Neuron (in vitro differentiated cells): ENCODE data around the gene LCN15.

Source experiments
- H2AFZ ChIP-seq: one replicate; pipeline ENCODE4 v1.6.1; 2013; ENCODE audit warnings: low read depth, mild to moderate bottlenecking, inconsistent platforms, low read length, moderate library complexity
- H3K27me3 ChIP-seq: one replicate; pipeline ENCODE4 v1.6.1; 2013; ENCODE audit warnings: low read length; ENCODE audit not compliant: insufficient read depth
- H3K36me3 ChIP-seq: one replicate; pipeline ENCODE4 v1.6.1; 2013; ENCODE audit warnings: low read length; ENCODE audit not compliant: insufficient read depth
- H3K4me1 ChIP-seq: one replicate; pipeline ENCODE4 v1.6.1; 2013; ENCODE audit warnings: low read length; ENCODE audit not compliant: insufficient read depth
- H3K4me3 ChIP-seq: 2 replicates; pipeline ENCODE4 v1.5.1; 2013; ENCODE audit warnings: mild to moderate bottlenecking, low read length, moderate library complexity
- H3K9me3 ChIP-seq: one replicate; pipeline ENCODE4 v1.6.1; 2013; ENCODE audit warnings: low read length

Gene LCN15

GRCh38 chr9:136721339-136722092, 42.8 kb downstream of the LCN15 start:
- Histone ChIP-seq H3K4me1 (peaks cover 42% of the 10 kb centered on the region), H3K36me3 (peaks cover 48% of the 10 kb centered on the region), H3K27me3 (no peaks in the 10 kb centered on the region), H3K4me3 (no peak overlapping the region), H3K9me3 (no peaks in the 10 kb centered on the region), H2AFZ (no peak overlapping the region)

DNA sequence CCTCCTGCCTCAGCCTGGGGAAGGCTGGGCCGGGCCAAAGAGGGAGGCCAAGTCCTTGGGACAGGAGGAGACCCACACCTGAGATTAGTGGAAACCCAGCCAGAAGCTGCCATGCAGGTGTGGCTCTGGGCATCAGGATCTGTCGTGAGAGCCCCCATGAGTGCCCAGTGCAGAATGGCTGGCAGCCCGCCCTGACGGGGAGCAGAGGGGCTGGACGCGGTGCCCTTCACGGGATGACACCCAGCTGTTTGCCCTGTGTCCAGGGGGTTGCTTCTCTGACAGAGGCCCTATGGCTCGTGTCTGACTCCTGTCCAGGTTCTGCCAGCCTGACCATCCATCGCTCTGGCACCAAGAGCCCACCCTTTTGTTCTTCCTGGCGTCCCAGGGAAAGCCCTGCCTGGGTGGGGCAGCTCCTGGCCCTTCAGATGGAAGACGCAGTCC, 43.4 kb downstream of the LCN15 start:
- peaks cover 44% of the 10 kb centered on the region for H3K36me3 ChIP-seq
- H3K4me3 ChIP-seq = no peak overlapping the region
- H3K4me1 ChIP-seq = peaks cover 36% of the 10 kb centered on the region
- H3K9me3 ChIP-seq = no peaks in the 10 kb centered on the region
- H3K27me3 ChIP-seq = no peaks in the 10 kb centered on the region
- H2AFZ ChIP-seq = no peak overlapping the region

DNA sequence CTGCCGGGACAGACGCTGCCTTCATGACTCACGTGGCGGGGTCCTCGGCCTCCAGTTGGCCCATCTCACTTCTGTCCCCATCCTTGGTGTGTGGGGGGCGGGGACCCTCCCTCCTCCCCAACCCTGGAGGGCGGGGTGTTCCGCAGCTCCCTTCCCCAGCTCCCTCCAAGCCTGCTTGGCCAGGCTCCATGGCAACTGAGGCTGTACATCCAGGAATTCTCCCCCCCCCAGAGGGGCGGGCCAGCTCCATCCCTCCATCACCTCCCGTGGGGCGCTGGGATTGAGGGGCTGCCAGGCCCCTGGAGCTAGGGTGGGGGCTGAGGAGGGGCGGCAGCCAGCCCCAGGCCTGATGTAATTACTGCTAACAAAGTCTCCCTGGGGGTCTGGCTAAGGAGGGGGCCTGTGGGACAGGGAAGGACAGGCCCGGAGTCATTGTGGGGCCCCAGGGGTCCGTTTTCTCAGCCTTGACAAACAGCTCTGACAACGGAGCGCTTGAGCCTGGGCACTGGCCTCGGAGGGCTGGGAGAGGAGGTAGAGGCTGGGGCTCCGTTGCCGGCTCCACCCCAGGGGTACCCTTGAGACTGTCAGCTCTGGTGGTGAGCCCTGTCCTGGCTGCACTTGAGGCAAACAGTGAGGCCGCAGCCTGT, 43.9 kb downstream of the LCN15 start:
- Histone ChIP-seq H3K36me3 (peaks cover 42% of the 10 kb centered on the region), H2AFZ (no peak overlapping the region), H3K4me1 (peaks cover 31% of the 10 kb centered on the region), H3K9me3 (no peaks in the 10 kb centered on the region), H3K4me3 (peak overlapping the region; percentile 26), H3K27me3 (no peaks in the 10 kb centered on the region)

DNA sequence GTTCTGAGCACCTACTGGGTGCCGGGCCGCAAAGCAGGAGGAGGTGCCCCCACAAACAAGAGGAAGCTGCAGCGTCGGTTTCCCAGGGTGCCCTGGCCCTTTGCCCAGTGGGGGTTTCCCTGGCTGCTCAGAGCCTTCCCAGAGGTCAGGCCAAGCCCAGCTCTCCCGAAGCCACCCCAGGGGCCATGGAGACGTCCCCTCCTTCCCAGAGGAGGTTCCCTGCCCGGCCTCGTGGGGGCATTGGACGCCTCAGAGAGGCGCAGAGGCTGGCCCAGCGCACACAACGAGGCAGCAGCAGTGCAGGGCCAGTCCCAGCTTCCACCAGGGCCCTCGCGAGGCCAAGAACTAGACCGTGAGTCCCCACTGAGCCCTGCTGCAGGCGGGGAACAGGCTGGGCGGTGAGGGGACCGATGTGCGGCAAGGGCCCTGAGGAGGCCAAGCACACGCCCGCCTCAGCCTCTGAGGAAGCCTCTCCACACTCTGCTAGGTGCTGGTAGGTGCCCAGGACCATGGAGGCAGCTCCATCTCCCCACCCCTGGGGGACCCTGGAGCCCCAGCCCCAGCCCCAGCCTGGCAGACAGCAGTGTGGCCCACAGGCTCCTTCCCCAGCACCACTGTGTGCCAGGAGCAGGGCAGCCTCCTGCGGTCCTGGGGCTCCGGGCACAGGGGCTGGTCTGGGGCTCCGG, 45.0 kb downstream of the LCN15 start:
- H3K4me3 ChIP-seq = no peak overlapping the region
- no peaks in the 10 kb centered on the region for H3K27me3 ChIP-seq
- H3K4me1 ChIP-seq = peaks cover 32% of the 10 kb centered on the region
- H2AFZ ChIP-seq = no peak overlapping the region
- peaks cover 35% of the 10 kb centered on the region for H3K36me3 ChIP-seq
- H3K9me3 ChIP-seq = no peaks in the 10 kb centered on the region

DNA sequence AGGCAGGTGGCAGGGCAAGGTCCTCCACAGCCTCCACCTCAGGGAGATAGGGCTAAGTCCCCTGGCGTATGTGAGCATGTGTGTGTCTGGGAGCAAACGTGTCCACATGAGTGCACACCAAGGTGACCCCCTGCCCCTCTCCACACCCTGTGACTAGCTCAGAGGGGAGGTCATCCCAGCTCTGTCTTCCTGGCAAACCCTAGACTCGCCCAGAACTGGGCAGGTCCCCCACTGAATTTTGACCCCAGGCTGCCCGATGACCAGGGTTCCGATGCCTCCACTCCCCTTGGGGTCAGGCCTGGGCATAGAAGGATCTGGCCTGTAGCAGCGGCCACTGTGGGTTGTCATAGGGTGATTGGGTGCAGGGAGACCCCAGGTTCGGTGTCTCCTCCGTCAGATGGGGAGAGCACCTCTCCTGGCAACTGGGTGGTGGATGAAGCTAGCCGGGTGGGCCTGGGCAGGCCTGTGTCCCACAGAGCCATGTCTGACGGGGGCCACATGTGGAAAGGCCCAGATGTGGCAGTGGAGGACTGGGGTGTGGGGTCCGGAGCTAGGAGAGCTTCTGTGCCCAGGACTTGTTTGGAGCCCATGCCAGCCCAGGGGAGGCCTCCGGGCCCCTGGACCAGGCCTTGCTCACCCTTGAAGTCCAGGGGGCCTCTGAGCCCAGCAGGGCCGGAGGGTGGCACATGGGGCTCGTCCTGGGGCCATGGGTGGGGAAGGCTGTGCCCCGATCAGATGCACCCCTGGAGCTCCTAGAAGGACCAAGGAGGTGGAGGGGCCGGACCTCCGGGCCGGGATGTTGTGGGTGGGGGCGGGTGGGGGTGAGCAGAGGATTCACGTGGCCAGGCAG, 45.7 kb downstream of the LCN15 start:
- Histone ChIP-seq H3K36me3 (peaks cover 27% of the 10 kb centered on the region), H3K4me3 (no peak overlapping the region), H2AFZ (no peak overlapping the region), H3K27me3 (no peaks in the 10 kb centered on the region), H3K4me1 (peaks cover 40% of the 10 kb centered on the region), H3K9me3 (no peaks in the 10 kb centered on the region)

DNA sequence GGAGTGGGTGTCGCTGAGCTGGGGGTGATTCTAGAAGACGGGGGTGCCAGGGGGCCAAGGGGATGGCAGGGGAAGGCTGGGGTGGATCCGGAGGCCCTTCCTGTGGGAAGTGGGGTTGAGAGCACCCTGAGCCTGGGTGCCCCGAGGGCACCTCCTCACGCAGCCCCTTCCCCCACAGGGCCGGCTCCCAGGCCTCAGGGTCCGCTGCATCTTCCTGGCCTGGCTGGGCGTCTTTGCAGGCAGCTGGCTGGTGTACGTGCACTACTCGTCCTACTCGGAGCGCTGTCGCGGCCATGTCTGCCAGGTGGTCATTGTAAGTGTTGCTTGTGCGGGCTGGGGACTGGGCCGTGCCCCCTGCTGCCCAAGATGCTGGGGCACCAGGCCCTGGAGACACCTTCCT, 46.9 kb downstream of the LCN15 start:
- H3K27me3 ChIP-seq = no peaks in the 10 kb centered on the region
- no peak overlapping the region for H3K4me3 ChIP-seq
- H3K36me3 ChIP-seq = peaks cover 15% of the 10 kb centered on the region
- peaks cover 46% of the 10 kb centered on the region for H3K4me1 ChIP-seq
- no peak overlapping the region for H2AFZ ChIP-seq
- H3K9me3 ChIP-seq = no peaks in the 10 kb centered on the region

DNA sequence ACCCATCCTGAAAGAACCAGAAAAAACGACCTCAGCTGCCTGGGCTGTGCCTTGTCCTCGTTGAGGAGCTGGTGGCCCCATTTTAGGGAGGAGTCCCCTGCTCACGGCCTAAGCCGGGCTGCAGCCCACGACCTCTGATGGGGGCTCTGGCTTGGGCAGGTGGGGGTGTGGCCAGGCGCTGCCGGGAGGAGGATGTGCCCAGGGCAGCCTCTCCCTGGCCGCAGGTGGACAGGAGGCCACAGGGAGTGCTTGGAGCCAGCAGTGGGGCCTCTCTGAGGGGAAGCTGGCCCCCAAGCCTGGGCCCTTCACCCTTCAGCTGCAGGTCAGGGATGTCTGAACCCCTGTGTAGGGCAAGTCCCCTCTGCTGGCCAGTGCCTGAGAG, 49.4 kb downstream of the LCN15 start:
- peaks cover 2% of the 10 kb centered on the region for H3K27me3 ChIP-seq
- H3K36me3 ChIP-seq = peaks cover 6% of the 10 kb centered on the region
- peaks cover 29% of the 10 kb centered on the region for H3K4me1 ChIP-seq
- H3K4me3 ChIP-seq = no peak overlapping the region
- no peak overlapping the region for H2AFZ ChIP-seq
- no peaks in the 10 kb centered on the region for H3K9me3 ChIP-seq

- H3K27me3 ChIP-seq = peaks cover 8% of the 10 kb centered on the region
- peak overlapping the region; percentile 94 for H3K4me3 ChIP-seq
- peaks cover 23% of the 10 kb centered on the region for H3K4me1 ChIP-seq
- no peaks in the 10 kb centered on the region for H3K9me3 ChIP-seq
- no peak overlapping the region for H2AFZ ChIP-seq
- peaks cover 6% of the 10 kb centered on the region for H3K36me3 ChIP-seq
These were observed 50.0 kb downstream of the LCN15 start for GRCh38 chr9:136714096-136714892.

- peaks cover 20% of the 10 kb centered on the region for H3K4me1 ChIP-seq
- H3K4me3 ChIP-seq = peak overlapping the region; percentile 94
- peaks cover 9% of the 10 kb centered on the region for H3K27me3 ChIP-seq
- peaks cover 6% of the 10 kb centered on the region for H3K36me3 ChIP-seq
- H3K9me3 ChIP-seq = no peaks in the 10 kb centered on the region
- no peak overlapping the region for H2AFZ ChIP-seq
These were observed 50.8 kb downstream of the LCN15 start for GRCh38 chr9:136713550-136713949.

DNA sequence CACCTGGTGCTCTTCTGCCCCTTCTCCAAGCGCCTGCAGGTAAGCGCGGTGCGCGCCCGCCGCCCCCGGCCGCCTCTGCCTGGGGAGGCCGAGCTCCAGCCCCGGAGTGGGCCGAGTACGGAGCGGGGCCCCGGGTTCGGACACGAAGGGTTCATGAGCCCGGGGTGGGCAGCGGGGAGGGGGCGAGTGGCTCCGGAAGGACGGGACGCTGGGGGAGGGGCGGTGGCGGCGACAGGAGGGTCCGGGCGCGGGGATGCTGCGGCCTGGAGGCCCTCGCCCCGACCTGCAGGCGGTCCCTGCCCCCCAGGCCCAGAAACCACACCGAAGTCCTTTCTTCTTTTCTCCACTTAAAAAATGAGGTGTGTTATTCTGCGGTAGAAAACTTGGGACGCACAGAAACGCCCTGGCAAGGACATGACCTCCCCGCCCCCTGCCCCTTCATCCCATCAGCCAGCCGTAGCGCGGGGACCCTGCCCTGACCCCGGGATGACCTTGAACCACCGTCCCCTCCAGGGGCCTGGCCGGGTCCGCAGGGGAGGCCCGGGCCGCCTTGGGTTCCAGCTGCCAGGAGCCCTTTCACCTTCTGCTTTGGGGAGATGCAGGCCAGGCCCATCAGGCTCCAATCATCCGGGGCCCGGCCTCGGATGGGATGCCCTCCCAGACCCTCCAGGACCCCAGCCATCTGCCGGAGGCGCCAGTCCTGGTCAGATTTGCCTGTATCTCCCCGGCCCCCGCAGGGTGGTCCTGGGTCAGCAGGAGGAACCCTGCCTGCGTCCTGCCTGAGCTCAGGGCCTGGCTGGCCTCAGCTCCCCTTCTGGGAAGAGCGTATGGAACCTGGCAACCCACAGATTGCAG, 51.4 kb downstream of the LCN15 start:
- Histone ChIP-seq H3K4me1 (peaks cover 20% of the 10 kb centered on the region), H3K27me3 (peaks cover 9% of the 10 kb centered on the region), H2AFZ (no peak overlapping the region), H3K4me3 (peak overlapping the region; percentile 94), H3K9me3 (peaks cover 3% of the 10 kb centered on the region), H3K36me3 (peaks cover 6% of the 10 kb centered on the region)

DNA sequence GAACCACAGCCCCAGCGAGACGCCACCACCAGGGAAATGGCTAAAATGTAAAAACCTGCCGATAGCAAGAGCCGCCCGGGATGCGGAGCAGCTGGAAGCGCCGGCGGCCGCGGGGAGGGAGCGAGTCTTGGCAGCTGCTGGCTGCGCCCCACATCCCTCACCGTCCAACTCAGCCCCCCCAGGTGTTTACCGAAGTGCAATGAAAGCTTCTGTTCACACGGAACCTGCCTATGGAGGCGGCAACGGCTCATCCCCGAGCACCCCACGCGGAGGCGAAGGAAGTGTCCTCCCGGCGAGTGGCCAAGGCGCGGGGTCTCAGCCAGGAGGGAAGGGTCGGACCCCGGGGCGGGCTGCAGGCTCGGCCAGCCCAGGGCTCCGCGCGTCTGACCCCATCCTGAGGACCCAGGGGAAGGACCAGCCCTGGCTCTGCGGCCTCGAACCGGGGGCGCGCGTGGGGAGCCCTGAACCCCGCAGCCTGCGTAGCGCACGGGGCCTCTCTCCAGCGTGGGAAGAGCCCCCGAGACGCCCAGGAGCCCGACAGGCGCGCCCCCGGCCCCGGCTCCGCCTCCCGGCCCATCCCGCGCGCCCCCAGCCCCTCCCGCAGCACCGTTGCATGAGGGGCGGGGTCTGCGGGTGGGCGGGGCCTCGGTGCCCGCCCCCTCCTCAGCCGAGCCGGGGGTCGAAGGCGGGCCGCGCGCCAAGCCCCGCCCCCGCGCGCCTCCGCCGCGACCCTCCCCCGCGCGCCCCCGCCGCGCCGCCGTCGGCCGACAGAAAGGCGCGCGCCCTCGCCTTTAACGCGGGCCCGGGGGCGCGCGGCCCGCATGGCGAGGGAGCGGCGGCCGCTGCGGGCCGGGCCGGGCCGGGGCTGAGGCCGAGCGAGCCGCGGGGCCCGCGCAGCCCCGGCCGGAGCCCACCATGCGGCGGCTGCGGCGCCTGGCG, 52.3 kb downstream of the LCN15 start, which contains the start of gene DIPK1B:
TSS of gene DIPK1B (plus strand) at position 822 of the 939 bp plus-strand sequence. CDS start at position 916, 94 bp downstream.
- Histone ChIP-seq H3K36me3 (peaks cover 6% of the 10 kb centered on the region), H3K4me1 (peaks cover 20% of the 10 kb centered on the region), H3K4me3 (peak within 1 kb of the TSS; percentile 94), H3K9me3 (peaks cover 6% of the 10 kb centered on the region), H3K27me3 (peaks cover 9% of the 10 kb centered on the region), H2AFZ (peak within 1 kb of the TSS; percentile 80)
